ENCODE data around the gene CLDN18.

Gene CLDN18

GRCh38 chr3:137988982-137989381 is 21.0 kb upstream of the CLDN18 start:
- H3K9me3 ChIP-seq (ENCODE audit: low read depth, low read length), result 0 out of 2 replicates have a peak, but pooled peaks cover 4% of the 10 kb centered on the region
- H3K9ac ChIP-seq (ENCODE audit: insufficient read length), result no peak overlapping the region
- DNase-seq (ENCODE audit: low read depth, low spot score), result no peak
- H3K4me3 ChIP-seq, result no peak overlapping the region
- TF ChIP-seq EZH2 (IDR thresholded peaks at IDR 0.05) (no peak), FOXP2 (optimal IDR thresholded peaks at IDR 0.05; ENCODE audit: control extremely low read depth, extremely low read length, insufficient read depth) (no peak), POLR2AphosphoS5 (IDR thresholded peaks at IDR 0.05; ENCODE audit: borderline replicate concordance, low read depth, low read length) (no peak)
- H3K27ac ChIP-seq, result no peak overlapping the region
- no peaks in the 10 kb centered on the region for H3K36me3 ChIP-seq (ENCODE audit: insufficient read depth, low read length)

GRCh38 chr3:137990427-137990826 is 19.5 kb upstream of the CLDN18 start:
- Histone ChIP-seq H3K27ac (no peak overlapping the region), H3K36me3 (ENCODE audit: insufficient read depth, low read length) (no peaks in the 10 kb centered on the region), H3K4me3 (no peak overlapping the region), H3K9ac (ENCODE audit: insufficient read length) (no peak overlapping the region), H3K9me3 (ENCODE audit: low read depth, low read length) (0 out of 2 replicates have a peak, but pooled peaks cover 5% of the 10 kb centered on the region)
- no peak for TF ChIP-seq POLR2AphosphoS5 (IDR thresholded peaks at IDR 0.05; ENCODE audit: borderline replicate concordance, low read depth, low read length)
- TF ChIP-seq FOXP2 (optimal IDR thresholded peaks at IDR 0.05; ENCODE audit: control extremely low read depth, extremely low read length, insufficient read depth), result no peak
- TF ChIP-seq EZH2 (IDR thresholded peaks at IDR 0.05), result no peak
- no peak for DNase-seq (ENCODE audit: low read depth, low spot score)

- Histone ChIP-seq H3K9ac (ENCODE audit: insufficient read length) (no peak overlapping the region), H3K9me3 (ENCODE audit: low read depth, low read length) (0 out of 2 replicates have a peak, but pooled peaks cover 5% of the 10 kb centered on the region), H3K4me3 (no peak overlapping the region), H3K27ac (no peak overlapping the region), H3K36me3 (ENCODE audit: insufficient read depth, low read length) (no peaks in the 10 kb centered on the region)
- no peak for TF ChIP-seq FOXP2 (optimal IDR thresholded peaks at IDR 0.05; ENCODE audit: control extremely low read depth, extremely low read length, insufficient read depth)
- TF ChIP-seq EZH2 (IDR thresholded peaks at IDR 0.05), result no peak
- TF ChIP-seq POLR2AphosphoS5 (IDR thresholded peaks at IDR 0.05; ENCODE audit: borderline replicate concordance, low read depth, low read length), result no peak
- DNase-seq (ENCODE audit: low read depth, low spot score), result no peak
Measured at GRCh38 chr3:137992592-137992991, 17.4 kb upstream of the CLDN18 start.

- Histone ChIP-seq H3K9ac (ENCODE audit: insufficient read length) (no peak overlapping the region), H3K27ac (no peak overlapping the region), H3K4me3 (no peak overlapping the region), H3K9me3 (ENCODE audit: low read depth, low read length) (0 out of 2 replicates have a peak, but pooled peaks cover 5% of the 10 kb centered on the region), H3K36me3 (ENCODE audit: insufficient read depth, low read length) (no peaks in the 10 kb centered on the region)
- no peak for DNase-seq (ENCODE audit: low read depth, low spot score)
- TF ChIP-seq EZH2 (IDR thresholded peaks at IDR 0.05) (no peak), FOXP2 (optimal IDR thresholded peaks at IDR 0.05; ENCODE audit: control extremely low read depth, extremely low read length, insufficient read depth) (no peak), POLR2AphosphoS5 (IDR thresholded peaks at IDR 0.05; ENCODE audit: borderline replicate concordance, low read depth, low read length) (no peak)
Measured at GRCh38 chr3:137998121-137999042, 11.6 kb upstream of the CLDN18 start.

GRCh38 chr3:138003069-138003468 is 6.9 kb upstream of the CLDN18 start:
- H3K27ac ChIP-seq, result no peak overlapping the region
- H3K36me3 ChIP-seq (ENCODE audit: insufficient read depth, low read length), result no peaks in the 10 kb centered on the region
- H3K4me3 ChIP-seq, result no peak overlapping the region
- TF ChIP-seq FOXP2 (optimal IDR thresholded peaks at IDR 0.05; ENCODE audit: control extremely low read depth, extremely low read length, insufficient read depth) (no peak), POLR2AphosphoS5 (IDR thresholded peaks at IDR 0.05; ENCODE audit: borderline replicate concordance, low read depth, low read length) (no peak), EZH2 (IDR thresholded peaks at IDR 0.05) (no peak)
- H3K9me3 ChIP-seq (ENCODE audit: low read depth, low read length), result no peaks in the 10 kb centered on the region
- no peak overlapping the region for H3K9ac ChIP-seq (ENCODE audit: insufficient read length)
- no peak for DNase-seq (ENCODE audit: low read depth, low spot score)

GRCh38 chr3:138005627-138006026 is 4.3 kb upstream of the CLDN18 start:
- Histone ChIP-seq H3K36me3 (ENCODE audit: insufficient read depth, low read length) (no peaks in the 10 kb centered on the region), H3K9me3 (ENCODE audit: low read depth, low read length) (no peaks in the 10 kb centered on the region), H3K9ac (ENCODE audit: insufficient read length) (no peak overlapping the region), H3K27ac (no peak overlapping the region), H3K4me3 (no peak overlapping the region)
- no peak for TF ChIP-seq POLR2AphosphoS5 (IDR thresholded peaks at IDR 0.05; ENCODE audit: borderline replicate concordance, low read depth, low read length)
- no peak for TF ChIP-seq EZH2 (IDR thresholded peaks at IDR 0.05)
- no peak for TF ChIP-seq FOXP2 (optimal IDR thresholded peaks at IDR 0.05; ENCODE audit: control extremely low read depth, extremely low read length, insufficient read depth)
- DNase-seq (ENCODE audit: low read depth, low spot score), result no peak

GRCh38 chr3:138007898-138008297 is 2.1 kb upstream of the CLDN18 start:
- Histone ChIP-seq H3K36me3 (ENCODE audit: insufficient read depth, low read length) (no peaks in the 10 kb centered on the region), H3K27ac (no peak overlapping the region), H3K4me3 (no peak overlapping the region), H3K9me3 (ENCODE audit: low read depth, low read length) (no peaks in the 10 kb centered on the region), H3K9ac (ENCODE audit: insufficient read length) (no peak overlapping the region)
- no peak for DNase-seq (ENCODE audit: low read depth, low spot score)
- no peak for TF ChIP-seq FOXP2 (optimal IDR thresholded peaks at IDR 0.05; ENCODE audit: control extremely low read depth, extremely low read length, insufficient read depth)
- no peak for TF ChIP-seq EZH2 (IDR thresholded peaks at IDR 0.05)
- TF ChIP-seq POLR2AphosphoS5 (IDR thresholded peaks at IDR 0.05; ENCODE audit: borderline replicate concordance, low read depth, low read length), result no peak

GRCh38 chr3:138010273-138010590 is 267 bp downstream of the CLDN18 start:
- no peak for DNase-seq (ENCODE audit: low read depth, low spot score)
- Histone ChIP-seq H3K9me3 (ENCODE audit: low read depth, low read length) (no peaks in the 10 kb centered on the region), H3K9ac (ENCODE audit: insufficient read length) (no peak overlapping the region), H3K4me3 (no peak overlapping the region), H3K36me3 (ENCODE audit: insufficient read depth, low read length) (no peaks in the 10 kb centered on the region), H3K27ac (no peak overlapping the region)
- TF ChIP-seq EZH2 (IDR thresholded peaks at IDR 0.05), result no peak

GRCh38 chr3:138011722-138012121 is 1.8 kb downstream of the CLDN18 start:
- Histone ChIP-seq H3K27ac (no peak overlapping the region), H3K9ac (ENCODE audit: insufficient read length) (no peak overlapping the region), H3K36me3 (ENCODE audit: insufficient read depth, low read length) (no peaks in the 10 kb centered on the region), H3K4me3 (no peak overlapping the region), H3K9me3 (ENCODE audit: low read depth, low read length) (no peaks in the 10 kb centered on the region)
- TF ChIP-seq EZH2 (IDR thresholded peaks at IDR 0.05) (no peak), POLR2AphosphoS5 (IDR thresholded peaks at IDR 0.05; ENCODE audit: borderline replicate concordance, low read depth, low read length) (no peak), FOXP2 (optimal IDR thresholded peaks at IDR 0.05; ENCODE audit: control extremely low read depth, extremely low read length, insufficient read depth) (no peak)
- no peak for DNase-seq (ENCODE audit: low read depth, low spot score)
